ENCODE results near the gene ODAD2. TPM values are rescaled to one million over a fixed set of nuclear protein-coding genes. Genes with fewer than 3 reads are reported as not detected.
A peak's percentile ranks its signal among the peaks of the same experiment; 100 is the strongest.
"Not testable (repeated sequence)": the region's sequence is repeated elsewhere in the genome, so short reads cannot be mapped to it uniquely, and the experiment has no call there.

ODAD2 gene
- total RNA-seq, 4 donors from 2014 or later, result not detected

- no peaks in the 10 kb centered on the region for H3K36me3 ChIP-seq
- H3K4me3 ChIP-seq, result no peak overlapping the region
- no peaks in the 10 kb centered on the region for H3K27me3 ChIP-seq
- no peak for TF ChIP-seq POLR2A (IDR thresholded peaks at IDR 0.05)
- no peak for TF ChIP-seq CTCF (IDR thresholded peaks at IDR 0.05)
- H3K4me1 ChIP-seq, result no peaks in the 10 kb centered on the region
- H3K9me3 ChIP-seq, result no peaks in the 10 kb centered on the region
- no peak for DNase-seq
- no peak overlapping the region for H3K27ac ChIP-seq
Measured at GRCh38 chr10:27914888-27915287, 84.0 kb downstream of the ODAD2 start.

DNA sequence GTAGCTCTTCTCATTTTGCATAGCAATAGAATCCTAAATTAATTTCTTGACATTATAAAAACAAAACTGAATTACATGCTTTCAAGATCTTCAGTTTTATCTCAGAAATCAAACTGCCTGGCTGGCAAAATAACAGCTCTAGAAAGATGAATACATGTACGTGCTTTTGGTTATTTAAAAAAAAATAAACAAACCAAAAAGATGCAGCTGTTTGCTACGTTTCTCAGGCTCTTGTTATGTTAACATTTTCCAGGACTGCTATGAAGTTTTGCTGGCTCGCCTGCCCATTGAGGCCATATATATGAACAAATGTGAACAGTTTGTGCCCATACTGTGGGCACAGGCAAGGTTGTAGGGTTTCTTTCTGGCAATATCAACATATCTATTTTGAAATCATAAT is 86.6 kb downstream of the ODAD2 start:
- TF ChIP-seq CTCF (IDR thresholded peaks at IDR 0.05) (no peak), POLR2A (IDR thresholded peaks at IDR 0.05) (no peak)
- Histone ChIP-seq H3K27ac (no peak overlapping the region), H3K27me3 (no peaks in the 10 kb centered on the region), H3K36me3 (no peaks in the 10 kb centered on the region), H3K4me1 (no peaks in the 10 kb centered on the region), H3K4me3 (no peak overlapping the region), H3K9me3 (no peaks in the 10 kb centered on the region)
- no peak for DNase-seq

DNA sequence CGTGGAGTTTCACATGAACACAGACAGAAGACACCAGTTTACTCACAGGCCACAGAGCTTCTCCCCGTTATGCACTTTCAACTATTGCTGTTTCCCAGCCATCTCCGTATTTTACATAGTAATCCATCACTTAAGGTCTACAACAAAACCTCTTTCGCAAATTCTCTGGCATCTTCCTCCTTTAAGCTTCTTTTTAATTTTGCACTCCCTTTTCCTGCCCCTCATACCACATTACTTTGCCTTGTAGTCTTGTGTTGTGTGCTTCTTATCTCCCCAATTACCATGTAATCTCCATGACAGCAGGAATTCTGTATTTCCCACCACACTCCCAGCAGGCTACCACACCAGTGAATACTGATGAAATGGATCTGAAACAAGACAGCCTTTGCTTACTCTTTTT is 87.3 kb downstream of the ODAD2 start:
- no peak for TF ChIP-seq POLR2A (IDR thresholded peaks at IDR 0.05)
- TF ChIP-seq CTCF (IDR thresholded peaks at IDR 0.05), result no peak
- H3K4me3 ChIP-seq, result no peak overlapping the region
- DNase-seq, result no peak
- no peaks in the 10 kb centered on the region for H3K9me3 ChIP-seq
- no peaks in the 10 kb centered on the region for H3K4me1 ChIP-seq
- no peak overlapping the region for H3K27ac ChIP-seq
- H3K27me3 ChIP-seq, result no peaks in the 10 kb centered on the region
- no peaks in the 10 kb centered on the region for H3K36me3 ChIP-seq

GRCh38 chr10:27911011-27911410 is 87.9 kb downstream of the ODAD2 start:
- H3K4me3 ChIP-seq, result no peak overlapping the region
- DNase-seq, result no peak
- no peaks in the 10 kb centered on the region for H3K4me1 ChIP-seq
- TF ChIP-seq POLR2A (IDR thresholded peaks at IDR 0.05), result no peak
- TF ChIP-seq CTCF (IDR thresholded peaks at IDR 0.05), result no peak
- no peaks in the 10 kb centered on the region for H3K27me3 ChIP-seq
- H3K27ac ChIP-seq, result no peak overlapping the region
- no peaks in the 10 kb centered on the region for H3K9me3 ChIP-seq
- no peaks in the 10 kb centered on the region for H3K36me3 ChIP-seq

GRCh38 chr10:27908231-27908630 is 90.6 kb downstream of the ODAD2 start:
- no peaks in the 10 kb centered on the region for H3K36me3 ChIP-seq
- no peak for DNase-seq
- TF ChIP-seq CTCF (IDR thresholded peaks at IDR 0.05) (no peak), POLR2A (IDR thresholded peaks at IDR 0.05) (no peak)

GRCh38 chr10:27899485-27899884 is 99.4 kb downstream of the ODAD2 start:
- not testable (repeated sequence) for H3K27me3 ChIP-seq, H3K4me3 ChIP-seq, H3K4me1 ChIP-seq, H3K27ac ChIP-seq, H3K36me3 ChIP-seq, H3K9me3 ChIP-seq
- peak in 1 of 3 donors; percentile 55 for DNase-seq

More at GRCh38 chr10:27908231-27908630, 90.6 kb downstream of the ODAD2 start:
- no peaks in the 10 kb centered on the region for H3K27me3 ChIP-seq
- no peak overlapping the region for H3K4me3 ChIP-seq
- no peak overlapping the region for H3K27ac ChIP-seq
- no peaks in the 10 kb centered on the region for H3K9me3 ChIP-seq
- H3K4me1 ChIP-seq, result no peaks in the 10 kb centered on the region
